MCF 10A (cell line): Measurements from ENCODE around the gene XPNPEP1. TPM values are rescaled to one million over a fixed set of nuclear protein-coding genes. Genes with fewer than 3 reads are reported as not detected.

ENCODE experiments used
- BruUV-seq: library from RNA; stranded (reverse); fragments of 400-500 nt; replicated peaks from 2 replicates; lab custom pipeline; 2021; lab: Mats Ljungman, UMichigan
- CTCF ChIA-PET: fragments of 300-600 bp; sonication (Branson Sonifier 250); formaldehyde crosslinking; extraction: SDS; loops from one replicate; lab custom pipeline; 2021; ENCODE audit warnings: antibody characterized with exemption, inconsistent platforms; lab: Yijun Ruan, JAX
- POLR2A ChIA-PET: fragments of 300-600, 350-650 bp; sonication (Branson Sonifier 250); formaldehyde crosslinking; extraction: SDS; loops from one replicate; lab custom pipeline; 2020; ENCODE audit warnings: antibody characterized with exemption, inconsistent platforms; lab: Yijun Ruan, JAX
- DNase-seq: peaks from one replicate; pipeline ENCODE4 v3.0.0-alpha.2; 2018; ENCODE audit not compliant: unreplicated experiment
- H3K27ac Mint-ChIP-seq: one replicate; pipeline ENCODE4 v1.8.0; 2022; ENCODE audit warnings: mild to moderate bottlenecking, low read depth, mixed read lengths; ENCODE audit not compliant: unreplicated experiment
- H3K27me3 Mint-ChIP-seq: one replicate; pipeline ENCODE4 v1.8.0; 2022; ENCODE audit warnings: mixed read lengths; ENCODE audit not compliant: insufficient read depth, unreplicated experiment
- H3K36me3 Mint-ChIP-seq: one replicate; pipeline ENCODE4 v1.8.0; 2022; ENCODE audit warnings: mild to moderate bottlenecking, moderate library complexity, mixed read lengths; ENCODE audit not compliant: insufficient read depth, unreplicated experiment
- H3K4me1 Mint-ChIP-seq: one replicate; pipeline ENCODE4 v1.8.0; 2022; ENCODE audit warnings: mixed read lengths; ENCODE audit not compliant: insufficient read depth, unreplicated experiment
- H3K4me3 Mint-ChIP-seq: one replicate; pipeline ENCODE4 v1.8.0; 2022; ENCODE audit warnings: mild to moderate bottlenecking, moderate library complexity, mixed read lengths; ENCODE audit not compliant: unreplicated experiment
- H3K9me3 Mint-ChIP-seq: one replicate; pipeline ENCODE4 v1.8.0; 2022; ENCODE audit warnings: mixed read lengths; ENCODE audit not compliant: unreplicated experiment
- intact Hi-C: fragments of 100-400 bp; cut with micrococcal nuclease; formaldehyde crosslinking; loops from 2 replicates; pipeline ENCODE4 v1.14.1; 2022
- total RNA-seq: library from RNA; stranded (reverse); gene quantifications from 2 replicates; pipeline ENCODE4 v1.2.3, GENCODE V29; 2022
- TF ChIP-seq, protein P1 (sequence below): fragments of 200-600 bp; IDR thresholded peaks from one replicate; pipeline ENCODE4 v1.8.0; 2022; ENCODE audit warnings: antibody characterized with exemption, mild to moderate bottlenecking; ENCODE audit not compliant: unreplicated experiment

Gene XPNPEP1
- total RNA-seq, 1 experiment from 2014 or later: 52.1 TPM

DNA sequence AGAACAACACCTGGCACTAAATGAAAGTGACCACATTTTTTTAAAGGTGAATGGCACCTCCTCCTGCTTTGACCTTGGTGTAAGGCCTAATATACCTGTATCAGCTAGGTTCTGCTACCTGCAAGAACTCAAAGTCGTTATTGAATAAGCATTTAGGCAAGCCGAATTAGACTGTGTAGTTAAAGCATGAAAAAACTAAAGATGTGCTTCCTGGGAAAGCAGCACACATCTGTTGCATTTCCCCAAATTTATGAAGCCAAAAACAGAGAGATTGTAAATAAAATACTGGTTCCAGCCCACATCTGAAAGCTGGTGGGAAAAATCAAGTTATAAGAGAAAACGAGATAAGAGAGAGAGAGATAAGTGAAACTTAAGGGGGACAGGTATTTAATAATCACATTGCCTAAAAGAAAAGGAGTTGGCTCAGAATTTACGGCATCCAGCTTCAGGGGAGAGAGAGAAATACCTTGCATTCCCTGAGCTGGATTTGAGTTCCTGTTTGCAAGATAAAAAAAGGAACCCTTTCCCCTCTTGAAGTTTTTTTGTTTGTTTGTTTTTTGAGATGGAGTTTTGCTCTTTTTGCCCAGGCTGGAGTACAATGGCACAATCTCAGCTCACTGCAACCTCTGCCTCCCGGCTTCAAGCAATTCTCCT, 1.8 kb upstream of the XPNPEP1 start:
- DNase-seq: no peak
- BruUV-seq: no TSS peak
- intact Hi-C loops: no loop called here
- peaks cover 6% of the 10 kb centered on the region for H3K36me3 Mint-ChIP-seq
- no peaks in the 10 kb centered on the region for H3K9me3 Mint-ChIP-seq
- TF ChIP-seq, protein P1, sequence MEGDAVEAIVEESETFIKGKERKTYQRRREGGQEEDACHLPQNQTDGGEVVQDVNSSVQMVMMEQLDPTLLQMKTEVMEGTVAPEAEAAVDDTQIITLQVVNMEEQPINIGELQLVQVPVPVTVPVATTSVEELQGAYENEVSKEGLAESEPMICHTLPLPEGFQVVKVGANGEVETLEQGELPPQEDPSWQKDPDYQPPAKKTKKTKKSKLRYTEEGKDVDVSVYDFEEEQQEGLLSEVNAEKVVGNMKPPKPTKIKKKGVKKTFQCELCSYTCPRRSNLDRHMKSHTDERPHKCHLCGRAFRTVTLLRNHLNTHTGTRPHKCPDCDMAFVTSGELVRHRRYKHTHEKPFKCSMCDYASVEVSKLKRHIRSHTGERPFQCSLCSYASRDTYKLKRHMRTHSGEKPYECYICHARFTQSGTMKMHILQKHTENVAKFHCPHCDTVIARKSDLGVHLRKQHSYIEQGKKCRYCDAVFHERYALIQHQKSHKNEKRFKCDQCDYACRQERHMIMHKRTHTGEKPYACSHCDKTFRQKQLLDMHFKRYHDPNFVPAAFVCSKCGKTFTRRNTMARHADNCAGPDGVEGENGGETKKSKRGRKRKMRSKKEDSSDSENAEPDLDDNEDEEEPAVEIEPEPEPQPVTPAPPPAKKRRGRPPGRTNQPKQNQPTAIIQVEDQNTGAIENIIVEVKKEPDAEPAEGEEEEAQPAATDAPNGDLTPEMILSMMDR: no peak
- H3K27me3 Mint-ChIP-seq: no peaks in the 10 kb centered on the region
- H3K27ac Mint-ChIP-seq: peak overlapping the region; percentile 40
- H3K4me1 Mint-ChIP-seq: peaks cover 41% of the 10 kb centered on the region
- CTCF ChIA-PET: interaction anchor here (1.2 kb wide), 1 partner anchor 90 kb away, joined by 3 read pairs; no protein-coding TSS in a partner anchor
- no peak overlapping the region for H3K4me3 Mint-ChIP-seq
- POLR2A ChIA-PET: interaction anchor here (0.9 to 1.6 kb wide), 4 partner anchors 10 to 82 kb away, joined by 3 to 5 read pairs (median 3); partner anchors contain the start of gene ADD3

DNA sequence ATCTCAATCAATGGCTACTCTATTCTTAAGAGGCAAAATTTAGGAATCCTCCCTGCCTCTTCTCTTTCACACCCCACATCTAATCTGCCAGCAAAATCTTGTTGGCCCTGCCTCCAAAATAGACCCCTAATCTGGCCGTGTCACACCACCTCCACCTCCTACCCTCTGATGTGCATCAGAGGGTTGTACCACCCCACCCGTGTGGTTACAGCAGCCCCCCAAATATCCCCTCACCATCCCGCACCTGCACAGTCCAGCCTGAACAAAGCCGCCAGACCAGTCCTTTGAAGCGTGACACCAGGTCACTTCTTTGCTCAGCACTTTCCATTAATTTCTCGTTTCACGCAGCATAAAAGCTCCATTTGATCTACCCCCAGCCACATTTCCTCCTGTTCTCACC, 776 bp upstream of the XPNPEP1 start:
- no peak for DNase-seq
- TF ChIP-seq, protein P1: no peak
- ChIA-PET POLR2A (interaction anchor here (1.1 to 4.0 kb wide), 10 partner anchors 11 to 85 kb away, joined by 3 to 37 read pairs (median 5); partner anchors contain the start of gene ADD3), CTCF (interaction anchor here (0.8 to 1.0 kb wide), 2 partner anchors 10 to 34 kb away, joined by 3 to 5 read pairs; no protein-coding TSS in a partner anchor)
- Mint-ChIP-seq H3K36me3 (peaks cover 6% of the 10 kb centered on the region), H3K27ac (peak overlapping the region; percentile 40), H3K27me3 (no peaks in the 10 kb centered on the region), H3K9me3 (no peaks in the 10 kb centered on the region), H3K4me1 (peaks cover 32% of the 10 kb centered on the region), H3K4me3 (peak overlapping the region; percentile 67)
- no TSS peak for BruUV-seq
- intact Hi-C loops: no loop called here

DNA sequence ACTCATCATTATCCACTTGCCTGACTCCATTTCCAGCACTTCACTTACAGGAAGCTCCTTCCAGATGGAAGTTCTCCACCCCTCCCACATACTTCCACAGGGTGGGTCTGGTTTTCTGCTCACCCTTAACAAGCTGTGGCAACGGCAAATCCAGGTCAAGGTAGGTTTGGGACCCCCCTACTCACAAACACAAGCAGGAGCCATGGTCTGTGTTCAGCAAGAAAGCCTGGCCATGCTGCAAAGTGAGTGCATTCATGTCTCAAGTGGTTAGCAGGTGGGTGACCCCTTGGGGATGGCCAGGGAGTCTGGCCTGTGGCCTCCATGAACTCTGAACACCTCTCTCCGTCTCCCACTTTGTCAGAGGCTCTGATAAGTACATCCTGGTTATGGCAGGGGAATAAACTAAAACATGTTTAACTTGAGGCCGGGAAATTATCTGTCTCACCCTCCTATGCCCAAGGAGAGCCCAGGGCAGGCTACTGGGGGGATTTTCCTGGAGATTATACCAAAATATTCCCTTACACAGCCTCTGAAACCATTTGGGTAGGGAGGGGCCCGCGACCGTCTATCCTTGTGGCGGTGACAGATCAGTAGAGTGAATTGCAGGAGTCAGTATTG, 844 bp downstream of the XPNPEP1 start:
- Mint-ChIP-seq H3K4me1 (peaks cover 34% of the 10 kb centered on the region), H3K4me3 (peak overlapping the region; percentile 67), H3K27me3 (no peaks in the 10 kb centered on the region), H3K36me3 (peaks cover 12% of the 10 kb centered on the region), H3K27ac (peak overlapping the region; percentile 91), H3K9me3 (no peaks in the 10 kb centered on the region)
- BruUV-seq: TSS peak; percentile 47
- no peak for DNase-seq
- POLR2A ChIA-PET: interaction anchor here (0.7 to 4.0 kb wide), 8 partner anchors 9 to 99 kb away, joined by 3 to 37 read pairs (median 5); no protein-coding TSS in a partner anchor
- TF ChIP-seq, protein P1: no peak
- intact Hi-C loops: loop anchor here (2.0 kb wide), 1 partner anchor 38 kb away; no protein-coding TSS in a partner anchor
- CTCF ChIA-PET: interaction anchor here (0.6 to 1.0 kb wide), 5 partner anchors 11 to 52 kb away, joined by 3 to 5 read pairs (median 3); no protein-coding TSS in a partner anchor

DNA sequence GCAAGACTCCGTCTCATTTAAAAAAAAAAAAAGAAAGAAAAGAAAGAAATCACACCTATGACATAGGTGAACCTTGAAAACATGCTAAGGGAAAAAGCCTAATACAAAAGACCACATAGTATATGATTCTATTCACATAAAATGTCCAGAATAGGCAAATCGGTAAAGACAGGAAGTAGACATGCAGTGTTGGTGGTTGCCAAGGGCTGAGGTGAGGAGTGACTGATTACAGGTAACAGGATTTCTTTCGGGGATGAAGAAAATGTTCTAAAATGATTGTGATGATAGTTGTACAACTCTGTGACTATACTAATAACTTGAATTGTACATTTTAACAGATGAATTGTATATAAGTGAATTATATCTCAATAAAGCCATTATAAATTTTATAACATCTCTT, 3.3 kb downstream of the XPNPEP1 start:
- no peak overlapping the region for H3K4me3 Mint-ChIP-seq
- H3K36me3 Mint-ChIP-seq: peaks cover 20% of the 10 kb centered on the region
- CTCF ChIA-PET: interaction anchor here (1.8 kb wide), 1 partner anchor 36 kb away, joined by 5 read pairs; no protein-coding TSS in a partner anchor
- H3K27ac Mint-ChIP-seq: no peak overlapping the region
- TF ChIP-seq, protein P1: no peak
- no TSS peak for BruUV-seq
- H3K27me3 Mint-ChIP-seq: no peaks in the 10 kb centered on the region
- H3K4me1 Mint-ChIP-seq: peaks cover 44% of the 10 kb centered on the region
- POLR2A ChIA-PET: interaction anchor here (1.1 kb wide), 3 partner anchors 10 to 21 kb away, joined by 3 read pairs; no protein-coding TSS in a partner anchor
- DNase-seq: no peak
- no peaks in the 10 kb centered on the region for H3K9me3 Mint-ChIP-seq
- intact Hi-C loops: no loop called here
